H9 (cell line): ENCODE measurements around the gene PNPO. TPM values are rescaled to one million over a fixed set of nuclear protein-coding genes. Genes with fewer than 3 reads are reported as not detected.

Experiments used
- DNase-seq: peaks from one replicate; pipeline ENCODE4 v3.0.0-alpha.2; 2017
- H2AFZ ChIP-seq: one replicate; pipeline ENCODE4 v1.6.1; 2013; ENCODE audit warnings: mild to moderate bottlenecking, low read length, control low read depth, moderate library complexity
- H2AK5ac ChIP-seq: 2 replicates; pipeline ENCODE4 v1.6.1; 2013; ENCODE audit warnings: low read length, control low read depth, mixed read lengths; ENCODE audit not compliant: insufficient read length
- H2BK120ac ChIP-seq: one replicate; pipeline ENCODE4 v1.6.1; 2013; ENCODE audit warnings: low read depth, mild to moderate bottlenecking, low read length, control low read depth, inconsistent platforms; ENCODE audit not compliant: poor library complexity, severe bottlenecking
- H2BK12ac ChIP-seq: 2 replicates; pipeline ENCODE4 v1.6.1; 2013; ENCODE audit warnings: low read length, control low read depth, mixed read lengths, low read depth; ENCODE audit not compliant: insufficient read length
- H2BK15ac ChIP-seq: 2 replicates; pipeline ENCODE4 v1.6.1; 2013; ENCODE audit warnings: low read depth, low read length, control low read depth
- H2BK20ac ChIP-seq: one replicate; pipeline ENCODE4 v1.6.1; 2013; ENCODE audit warnings: low read depth, mild to moderate bottlenecking, low read length, control low read depth, inconsistent platforms; ENCODE audit not compliant: poor library complexity, severe bottlenecking
- H2BK5ac ChIP-seq: 2 replicates; pipeline ENCODE4 v1.6.1; 2013; ENCODE audit warnings: low read length, control low read depth, mixed read lengths; ENCODE audit not compliant: insufficient read length
- H3K14ac ChIP-seq: 2 replicates; pipeline ENCODE4 v1.6.1; 2013; ENCODE audit warnings: low read length, control low read depth; ENCODE audit not compliant: insufficient read depth
- H3K18ac ChIP-seq: 2 replicates; pipeline ENCODE4 v1.6.1; 2013; ENCODE audit warnings: low read depth, mild to moderate bottlenecking, mixed read lengths, low read length, control low read depth; ENCODE audit not compliant: insufficient read length
- H3K23ac ChIP-seq: 2 replicates; pipeline ENCODE4 v1.6.1; 2013; ENCODE audit warnings: low read length, control low read depth, mixed read lengths, low read depth; ENCODE audit not compliant: insufficient read length
- H3K23me2 ChIP-seq: 2 replicates; pipeline ENCODE4 v1.6.1; 2013; ENCODE audit warnings: low read depth, mild to moderate bottlenecking, mixed read lengths, low read length, control low read depth; ENCODE audit not compliant: insufficient read length, poor library complexity, severe bottlenecking
- H3K27ac ChIP-seq: 2 replicates; pipeline ENCODE4 v1.5.1; 2013; ENCODE audit warnings: low read length, control low read depth, mixed read lengths, low read depth; ENCODE audit not compliant: insufficient read length
- H3K27me3 ChIP-seq: 2 replicates; pipeline ENCODE4 v1.6.1; 2013; ENCODE audit warnings: low read length, control low read depth, inconsistent platforms; ENCODE audit not compliant: insufficient read depth
- H3K4ac ChIP-seq: 2 replicates; pipeline ENCODE4 v1.6.1; 2013; ENCODE audit warnings: low read depth, mild to moderate bottlenecking, control low read depth, inconsistent platforms, low read length, moderate library complexity
- H3K4me1 ChIP-seq: 2 replicates; pipeline ENCODE4 v1.6.1; 2013; ENCODE audit warnings: low read length, control low read depth, inconsistent platforms; ENCODE audit not compliant: insufficient read depth
- H3K4me2 ChIP-seq: 2 replicates; pipeline ENCODE4 v1.6.1; 2013; ENCODE audit warnings: low read length, control low read depth, mixed read lengths; ENCODE audit not compliant: insufficient read length, insufficient read depth
- H3K56ac ChIP-seq: 2 replicates; pipeline ENCODE4 v1.6.1; 2013; ENCODE audit warnings: low read depth, mild to moderate bottlenecking, mixed read lengths, low read length, control low read depth; ENCODE audit not compliant: insufficient read length
- H3K79me1 ChIP-seq: 2 replicates; pipeline ENCODE4 v1.6.1; 2013; ENCODE audit warnings: low read depth, mild to moderate bottlenecking, moderate library complexity, low read length, control low read depth, inconsistent platforms; ENCODE audit not compliant: insufficient read depth, poor library complexity, severe bottlenecking
- H3K79me2 ChIP-seq: 2 replicates; pipeline ENCODE4 v1.6.1; 2013; ENCODE audit warnings: low read length, control low read depth, inconsistent platforms; ENCODE audit not compliant: insufficient read depth
- H3K9ac ChIP-seq: 2 replicates; pipeline ENCODE4 v1.6.1; 2013; ENCODE audit warnings: low read length, control low read depth, mixed read lengths; ENCODE audit not compliant: insufficient read length; ENCODE audit errors: extremely low read depth
- H3K9me3 ChIP-seq: one replicate; pipeline ENCODE4 v1.6.1; 2013; ENCODE audit warnings: low read depth, low read length, inconsistent platforms; ENCODE audit not compliant: control insufficient read depth
- H3T11ph ChIP-seq: one replicate; pipeline ENCODE4 v1.6.1; 2013; ENCODE audit warnings: mild to moderate bottlenecking, low read length, control low read depth, inconsistent platforms
- H4K20me1 ChIP-seq: one replicate; pipeline ENCODE4 v1.6.1; 2013; ENCODE audit not compliant: control insufficient read depth, insufficient read length, insufficient read depth
- H4K5ac ChIP-seq: 2 replicates; pipeline ENCODE4 v1.6.1; 2013; ENCODE audit warnings: low read depth, mild to moderate bottlenecking, mixed read lengths, low read length, control low read depth; ENCODE audit not compliant: insufficient read length
- H4K8ac ChIP-seq: replicated peaks from 2 replicates; pipeline ENCODE4 v1.6.1; 2013; ENCODE audit warnings: low read length, control low read depth, mixed read lengths, low read depth; ENCODE audit not compliant: insufficient read length
- H4K91ac ChIP-seq: 2 replicates; pipeline ENCODE4 v1.6.1; 2013; ENCODE audit warnings: low read depth, mild to moderate bottlenecking, moderate library complexity, mixed read lengths, low read length, control low read depth; ENCODE audit not compliant: insufficient read length
- H3K27ac Mint-ChIP-seq, 3 experiments: 2 replicates in 2 of 3; 3 replicates in 1 of 3; pipeline ENCODE4 v1.8.0; 2020 to 2021; ENCODE audit warnings: mixed read lengths in 3 of 3, mild to moderate bottlenecking in 1 of 3, moderate library complexity in 1 of 3
- H3K27me3 Mint-ChIP-seq: 2 replicates; pipeline ENCODE4 v1.8.0; 2021; ENCODE audit warnings: low read depth, mild to moderate bottlenecking, moderate library complexity, mixed read lengths
- H3K36me3 Mint-ChIP-seq, 3 experiments: 2 replicates in 2 of 3; 3 replicates in 1 of 3; pipeline ENCODE4 v1.8.0; 2020 to 2021; ENCODE audit warnings: low read depth in 3 of 3, mixed read lengths in 3 of 3; ENCODE audit not compliant: insufficient read depth in 1 of 3
- H3K4me1 Mint-ChIP-seq, 2 experiments: 2 replicates each; pipeline ENCODE4 v1.8.0; 2020; ENCODE audit warnings: mixed read lengths in 2 of 2
- H3K4me3 Mint-ChIP-seq, 2 experiments: 2 replicates in 1 of 2; 3 replicates in 1 of 2; pipeline ENCODE4 v1.8.0; 2020 to 2021; ENCODE audit warnings: mild to moderate bottlenecking in 2 of 2, mixed read lengths in 2 of 2, moderate library complexity in 1 of 2
- H3K9me3 Mint-ChIP-seq, 2 experiments: 2 replicates in 1 of 2; 3 replicates in 1 of 2; pipeline ENCODE4 v1.8.0; 2020; ENCODE audit warnings: mild to moderate bottlenecking in 2 of 2, mixed read lengths in 2 of 2, moderate library complexity in 1 of 2
- CTCF ChIP-seq: fragments of 200-600 bp; sonication (generic); conservative IDR thresholded peaks from 3 replicates; pipeline ENCODE4 v1.8.0; 2021; ENCODE audit warnings: antibody characterized with exemption, mild to moderate bottlenecking
- WGBS: extraction: QIAGEN DNeasy Blood & Tissue Kit; methylation state at CpG from one replicate; pipeline ENCODE4 v1.1.7; 2013; ENCODE audit warnings: missing lambda C conversion rate, low lambda C conversion rate, mixed read lengths; ENCODE audit not compliant: insufficient read length; ENCODE audit errors: extremely low coverage; 5-methylcytosine and 5-hydroxymethylcytosine counted together
- total RNA-seq: library from RNA; stranded (reverse); gene quantifications from 2 replicates; pipeline ENCODE4 v1.2.1, GENCODE V29; 2021

Gene PNPO
- total RNA-seq, 1 experiment from 2014 or later, result 6.7 TPM

GRCh38 chr17:47990962-47991731, 49.8 kb downstream of the PNPO start:
- Histone ChIP-seq H3K14ac (no peak overlapping the region), H4K20me1 (no peaks in the 10 kb centered on the region), H4K91ac (no peak overlapping the region), H2BK20ac (no peak overlapping the region), H2AFZ (no peak overlapping the region), H3K79me1 (no peaks in the 10 kb centered on the region), H2AK5ac (no peak overlapping the region), H3K56ac (no peak overlapping the region), H3K27me3 (no peaks in the 10 kb centered on the region), H3K23ac (no peak overlapping the region), H3K4ac (no peak overlapping the region), H3K18ac (no peak overlapping the region), H3K79me2 (no peaks in the 10 kb centered on the region), H3K27ac (no peak overlapping the region), H3K9ac (no peak overlapping the region), H3K4me1 (peaks cover 7% of the 10 kb centered on the region; the same call in 1 of the 2 replicates), H3K4me2 (no peak overlapping the region), H2BK12ac (no peak overlapping the region), H4K5ac (no peak overlapping the region), H2BK120ac (no peak overlapping the region), H3K9me3 (no peaks in the 10 kb centered on the region), H4K8ac (no peak overlapping the region), H2BK5ac (no peak overlapping the region), H3T11ph (no peak overlapping the region), H2BK15ac (no peak overlapping the region), H3K23me2 (peaks cover 3% of the 10 kb centered on the region)
- WGBS, result no CpG with 5 or more reads among the region's 14 CpGs
- H3K27ac Mint-ChIP-seq, result peak overlapping the region in 2 of 3 experiments; percentile 63 to 85; a peak in 2 of 7 replicates
- peak overlapping the region in 1 of 2 experiments; percentile 54; a peak in 1 of 5 replicates for H3K4me3 Mint-ChIP-seq
- TF ChIP-seq CTCF, result no peak
- peak; percentile 77 for DNase-seq
- H3K27me3 Mint-ChIP-seq, result peaks cover 3% of the 10 kb centered on the region
- peaks cover 77 to 88% of the 10 kb centered on the region in 2 experiments for H3K4me1 Mint-ChIP-seq
- H3K9me3 Mint-ChIP-seq, result no peaks in the 10 kb centered on the region; a peak in 1 of 5 replicates
- H3K36me3 Mint-ChIP-seq, result no peaks in the 10 kb centered on the region; a peak in 1 of 7 replicates
